GM12878 (cell line): ENCODE results near the gene KIAA1217.

Experiments used
- ATF7 ChIP-seq: fragments of 450-650 bp; IDR thresholded peaks from 2 replicates; pipeline ENCODE4 v1.6.1; 2016; ENCODE audit warnings: low read depth, mild to moderate bottlenecking
- CEBPB ChIP-seq, 2 experiments: fragments of 150-350 bp in 1 of 2; IDR thresholded peaks; 2 replicates each; pipeline ENCODE4 v1.6.1; 2012 to 2014; ENCODE audit warnings: low read depth in 2 of 2, low read length in 2 of 2, borderline replicate concordance in 1 of 2, inconsistent platforms in 1 of 2
- CREB1 ChIP-seq: IDR thresholded peaks from 2 replicates; pipeline ENCODE4 v1.6.1; 2012; ENCODE audit warnings: low read depth, mild to moderate bottlenecking, inconsistent platforms
- CTCF ChIP-seq, 3 experiments: IDR thresholded peaks in 2 of 3; conservative IDR thresholded peaks in 1 of 3; 2 replicates each; pipeline ENCODE4 v1.5.1; 2011; ENCODE audit warnings: low read depth in 3 of 3, low read length in 3 of 3, mild to moderate bottlenecking in 3 of 3, control low read depth in 2 of 3, moderate library complexity in 2 of 3, inconsistent platforms in 1 of 3, mixed read lengths in 1 of 3; ENCODE audit not compliant: control insufficient read depth in 2 of 3, insufficient read depth in 1 of 3; ENCODE audit errors: extremely low read depth in 1 of 3
- EP300 ChIP-seq, 2 experiments: fragments of 150-350 bp in 1 of 2; IDR thresholded peaks; 2 replicates each; pipeline ENCODE4 v1.6.1; 2011 to 2012; ENCODE audit warnings: low read depth in 2 of 2, low read length in 2 of 2, borderline replicate concordance in 1 of 2, improper control_type of control experiment in 1 of 2, inconsistent platforms in 1 of 2; ENCODE audit not compliant: control insufficient read depth in 1 of 2
- EZH2 ChIP-seq: IDR thresholded peaks from 2 replicates; pipeline ENCODE4 v1.6.1; 2012; ENCODE audit warnings: low read depth, mild to moderate bottlenecking, control low read depth, inconsistent platforms, low read length, borderline replicate concordance; ENCODE audit not compliant: control insufficient read depth
- FOXM1 ChIP-seq: IDR thresholded peaks from 2 replicates; pipeline ENCODE4 v1.6.1; 2012; ENCODE audit warnings: low read depth, mild to moderate bottlenecking, inconsistent platforms, low read length, moderate library complexity
- IRF3 ChIP-seq: fragments of 450-650 bp; IDR thresholded peaks from 2 replicates; pipeline ENCODE4 v1.6.1; 2014; ENCODE audit warnings: mild to moderate bottlenecking
- KDM1A ChIP-seq: fragments of 200-600 bp; sonication (generic); IDR thresholded peaks from 2 replicates; pipeline ENCODE4 v1.6.1; 2016; ENCODE audit warnings: borderline replicate concordance
- NR2C2 ChIP-seq: IDR thresholded peaks from 2 replicates; pipeline ENCODE4 v1.6.1; 2011; ENCODE audit warnings: borderline replicate concordance, low read depth; ENCODE audit not compliant: control insufficient read depth, insufficient read length
- RAD21 ChIP-seq: IDR thresholded peaks from 2 replicates; pipeline ENCODE4 v1.6.1; 2011; ENCODE audit warnings: mild to moderate bottlenecking, low read depth, low read length, moderate library complexity; ENCODE audit not compliant: insufficient read depth
- TAF1 ChIP-seq: IDR thresholded peaks from 2 replicates; pipeline ENCODE4 v1.6.1; 2011; ENCODE audit warnings: mild to moderate bottlenecking, low read depth, low read length, borderline replicate concordance
- ZZZ3 ChIP-seq: IDR thresholded peaks from 2 replicates; pipeline ENCODE4 v1.6.1; 2011; ENCODE audit warnings: low read depth; ENCODE audit not compliant: control insufficient read depth, insufficient read length

- TF ChIP-seq EP300 (IDR thresholded peaks at IDR 0.05; ENCODE audit: borderline replicate concordance in 1 of 2, control insufficient read depth in 1 of 2, low read depth in 2 of 2, low read length in 2 of 2) = no peak
- no peak for TF ChIP-seq ATF7
- TF ChIP-seq IRF3 = no peak
- TF ChIP-seq CTCF (IDR thresholded peaks at IDR 0.05 in 2 of 3, conservative IDR thresholded peaks at IDR 0.05 in 1 of 3; ENCODE audit: control insufficient read depth in 2 of 3, extremely low read depth in 1 of 3, insufficient read depth in 1 of 3, low read depth in 3 of 3, low read length in 3 of 3) = no peak
- no peak for TF ChIP-seq CEBPB (IDR thresholded peaks at IDR 0.05; ENCODE audit: borderline replicate concordance in 1 of 2, low read depth in 2 of 2, low read length in 2 of 2)
- TF ChIP-seq EZH2 = no peak
- TF ChIP-seq TAF1 = no peak
- TF ChIP-seq ZZZ3 = no peak
- TF ChIP-seq NR2C2 = no peak
- no peak for TF ChIP-seq RAD21
- TF ChIP-seq FOXM1 = no peak
- TF ChIP-seq KDM1A = no peak
- no peak for TF ChIP-seq CREB1
These were observed 363.0 kb downstream of the KIAA1217 start for GRCh38 chr10:24571870-24572450.
